HCT116 (cell line): ENCODE measurements around the gene CDR2. TPM values are rescaled to one million over a fixed set of nuclear protein-coding genes. Genes with fewer than 3 reads are reported as not detected.

Experiments
- ATAC-seq: fragments of 200-7000 bp; cut with Tn5 transposase; 2 replicates; pipeline ENCODE4 v1.9.1; 2020; ENCODE audit warnings: mild to moderate bottlenecking, moderate library complexity
- BruUV-seq: library from RNA; stranded (reverse); fragments of 400-500 nt; replicated peaks from 2 replicates; lab custom pipeline; 2021; lab: Mats Ljungman, UMichigan
- CTCF ChIA-PET: fragments of 300-600 bp; sonication (Branson Sonifier 250); formaldehyde crosslinking; loops from one replicate; lab custom pipeline; 2021; ENCODE audit warnings: antibody characterized with exemption; lab: Charles Lee
- POLR2A ChIA-PET: fragments of 300-600, 350-600 bp; sonication (Branson Sonifier 250); formaldehyde crosslinking; loops from one replicate; lab custom pipeline; 2021; ENCODE audit warnings: antibody characterized with exemption; lab: Charles Lee
- RAD21 ChIA-PET, 2 experiments: fragments of 300-600 bp; sonication (Branson Sonifier 250); formaldehyde crosslinking; loops; one replicate each; lab custom pipeline; 2023; ENCODE audit warnings: low total read pairs in 2 of 2; ENCODE audit not compliant: uncharacterized antibody in 2 of 2, unreplicated experiment in 2 of 2, low non-redundant PET in 1 of 2; lab: Charles Lee
- DNase-seq: peaks from one replicate; pipeline ENCODE4 v3.0.0-alpha.2; 2010; ENCODE audit warnings: low read depth, low spot score
- H2AFZ ChIP-seq: fragments of 200-600 bp; shearing (Covaris generic), sonication (generic); 2 replicates; pipeline ENCODE4 v1.6.1; 2017; ENCODE audit warnings: low read depth, mixed run types, mixed read lengths, antibody characterized with exemption, low read length; ENCODE audit not compliant: poor library complexity, severe bottlenecking
- H3K27ac ChIP-seq: 2 replicates; pipeline ENCODE4 v1.5.1; 2012; ENCODE audit warnings: low read depth, low read length
- H3K27me3 ChIP-seq: fragments of 200-600 bp; sonication (generic); 2 replicates; pipeline ENCODE4 v1.6.1; 2016; ENCODE audit warnings: mixed run types, low read length, mixed read lengths; ENCODE audit not compliant: insufficient read depth
- H3K36me3 ChIP-seq, 2 experiments: fragments of 200-500 bp in 1 of 2; fragments of 200-600 bp in 1 of 2; sonication (Bioruptor generic) in 1 of 2; sonication (generic) in 1 of 2; 2 replicates each; pipeline versions ENCODE4 v1.5.1 to v1.6.1; 2014 to 2016; ENCODE audit warnings: low read length in 2 of 2, inconsistent platforms in 1 of 2, mixed read lengths in 1 of 2, mixed run types in 1 of 2; ENCODE audit not compliant: insufficient read depth in 2 of 2, control insufficient read depth in 1 of 2
- H3K4me1 ChIP-seq, 2 experiments: fragments of 200-600 bp in 1 of 2; sonication (generic) in 1 of 2; 2 replicates each; pipeline versions ENCODE4 v1.5.1 to v1.6.1; 2012 to 2017; ENCODE audit warnings: low read length in 2 of 2, inconsistent platforms in 1 of 2, mild to moderate bottlenecking in 1 of 2, mixed read lengths in 1 of 2, mixed run types in 1 of 2, moderate library complexity in 1 of 2; ENCODE audit not compliant: insufficient read depth in 2 of 2, control insufficient read depth in 1 of 2
- H3K4me2 ChIP-seq: fragments of 200-600 bp; sonication (generic); 2 replicates; pipeline ENCODE4 v1.6.1; 2017; ENCODE audit warnings: mixed run types, low read length, mixed read lengths
- H3K4me3 ChIP-seq, 2 experiments: fragments of 200-600 bp in 1 of 2; sonication (generic) in 1 of 2; replicated peaks in 1 of 2; 2 replicates each; pipeline ENCODE4 v1.5.1; 2011 to 2016; ENCODE audit warnings: low read length in 2 of 2, control low read depth in 1 of 2, low read depth in 1 of 2, mild to moderate bottlenecking in 1 of 2, mixed read lengths in 1 of 2, mixed run types in 1 of 2
- H3K79me2 ChIP-seq: fragments of 200-600 bp; sonication (generic); 2 replicates; pipeline ENCODE4 v1.6.1; 2017; ENCODE audit warnings: mild to moderate bottlenecking, mixed run types, low read length, moderate library complexity, mixed read lengths; ENCODE audit not compliant: insufficient read depth
- H3K9ac ChIP-seq: fragments of 200-600 bp; sonication (generic); 2 replicates; pipeline ENCODE4 v1.6.1; 2016; ENCODE audit warnings: low read length, mixed read lengths
- H3K9me2 ChIP-seq: fragments of 200-600 bp; sonication (generic), shearing (Covaris generic); 2 replicates; pipeline ENCODE4 v1.6.1; 2017; ENCODE audit warnings: mixed run types, mild to moderate bottlenecking, moderate library complexity; ENCODE audit not compliant: insufficient read depth
- H3K9me3 ChIP-seq, 2 experiments: fragments of 200-500 bp in 1 of 2; fragments of 200-600 bp in 1 of 2; sonication (Bioruptor generic) in 1 of 2; sonication (generic) in 1 of 2; 2 replicates each; pipeline ENCODE4 v1.6.1; 2014 to 2017; ENCODE audit warnings: low read length in 2 of 2, mixed read lengths in 2 of 2, inconsistent platforms in 1 of 2, low read depth in 1 of 2, mild to moderate bottlenecking in 1 of 2, mixed run types in 1 of 2, moderate library complexity in 1 of 2; ENCODE audit not compliant: control insufficient read depth in 1 of 2, insufficient read depth in 1 of 2
- H4K20me1 ChIP-seq: fragments of 200-600 bp; sonication (generic), shearing (Covaris generic); 2 replicates; pipeline ENCODE4 v1.6.1; 2017; ENCODE audit warnings: mixed run types, mild to moderate bottlenecking, moderate library complexity; ENCODE audit not compliant: insufficient read depth
- CBX3 ChIP-seq: IDR thresholded peaks from 2 replicates; pipeline ENCODE4 v1.6.1; 2012; ENCODE audit warnings: low read depth
- CEBPB ChIP-seq: IDR thresholded peaks from 2 replicates; pipeline ENCODE4 v1.6.1; 2012; ENCODE audit warnings: low read depth
- CTCF ChIP-seq, 3 experiments: fragments of 200-600 bp in 1 of 3; sonication (generic) in 1 of 3; IDR thresholded peaks in 2 of 3; conservative IDR thresholded peaks in 1 of 3; 2 replicates each; pipeline ENCODE4 v1.5.1; 2012 to 2017; ENCODE audit warnings: low read depth in 2 of 3, low read length in 2 of 3, antibody characterized with exemption in 1 of 3, borderline replicate concordance in 1 of 3, control low read depth in 1 of 3, mild to moderate bottlenecking in 1 of 3, mixed read lengths in 1 of 3, mixed run types in 1 of 3, moderate library complexity in 1 of 3; ENCODE audit not compliant: insufficient read depth in 1 of 3
- ELF1 ChIP-seq: IDR thresholded peaks from 2 replicates; pipeline ENCODE4 v1.6.1; 2012; ENCODE audit warnings: low read depth, borderline replicate concordance
- EZH2 ChIP-seq: fragments of 200-600 bp; sonication (generic); IDR thresholded peaks from 2 replicates; pipeline ENCODE4 v1.6.1; 2017; ENCODE audit warnings: antibody characterized with exemption, mixed run types
- FOSL1 ChIP-seq: IDR thresholded peaks from 2 replicates; pipeline ENCODE4 v1.6.1; 2012; ENCODE audit warnings: low read depth
- JUND ChIP-seq: IDR thresholded peaks from 2 replicates; pipeline ENCODE4 v1.6.1; 2012
- POLR2A ChIP-seq: IDR thresholded peaks from 2 replicates; pipeline ENCODE4 v1.7.0; 2011; ENCODE audit warnings: borderline replicate concordance; ENCODE audit not compliant: insufficient read depth, insufficient read length; ENCODE audit errors: extremely low read depth
- RAD21 ChIP-seq: IDR thresholded peaks from 2 replicates; pipeline ENCODE4 v1.6.1; 2012; ENCODE audit warnings: low read depth, mild to moderate bottlenecking
- SIN3A ChIP-seq: IDR thresholded peaks from 2 replicates; pipeline ENCODE4 v1.6.1; 2012; ENCODE audit warnings: low read depth
- SP1 ChIP-seq: IDR thresholded peaks from 2 replicates; pipeline ENCODE4 v1.6.1; 2012; ENCODE audit warnings: low read depth
- TCF7L2 ChIP-seq: IDR thresholded peaks from 2 replicates; pipeline ENCODE4 v1.7.0; 2011; ENCODE audit warnings: borderline replicate concordance, inconsistent platforms; ENCODE audit not compliant: insufficient read depth, insufficient read length; ENCODE audit errors: extremely low read depth
- YY1 ChIP-seq: IDR thresholded peaks from 2 replicates; pipeline ENCODE4 v1.6.1; 2011; ENCODE audit warnings: low read length, low read depth, moderate library complexity, mild to moderate bottlenecking; ENCODE audit not compliant: insufficient replicate concordance; ENCODE audit errors: extremely low read depth
- ZFX ChIP-seq: fragments of 450-650 bp; IDR thresholded peaks from 2 replicates; pipeline ENCODE4 v1.6.1; 2017
- ZNF274 ChIP-seq: fragments of 200-500 bp; sonication (Bioruptor generic); IDR thresholded peaks from 2 replicates; pipeline ENCODE4 v1.6.1; 2014; ENCODE audit warnings: mild to moderate bottlenecking, low read depth, low read length, inconsistent platforms
- intact Hi-C: fragments of 100-400 bp; cut with micrococcal nuclease; formaldehyde crosslinking; loops from 2 replicates; pipeline ENCODE4 v1.10.0; 2022
- total RNA-seq: library from RNA; stranded (reverse); gene quantifications from one replicate; pipeline ENCODE4 v1.2.1, GENCODE V29; 2021; ENCODE audit not compliant: unreplicated experiment
- TF ChIP-seq, protein P1 (sequence below): IDR thresholded peaks from 2 replicates; pipeline ENCODE4 v1.6.1; 2012
- TF ChIP-seq, protein P2 (sequence below): IDR thresholded peaks from 2 replicates; pipeline ENCODE4 v1.6.1; 2011; ENCODE audit warnings: mild to moderate bottlenecking, low read length, moderate library complexity; ENCODE audit not compliant: insufficient replicate concordance; ENCODE audit errors: extremely low read depth

Gene CDR2
- total RNA-seq, 1 experiment from 2014 or later, result 27.3 TPM

GRCh38 chr16:22413819-22414218 lies 39.4 kb upstream of the CDR2 start:
- POLR2A ChIA-PET, result no interaction called here
- Histone ChIP-seq H3K27ac (no peak overlapping the region), H3K9me2 (no peaks in the 10 kb centered on the region), H2AFZ (no peak overlapping the region), H3K4me3 (no peak overlapping the region), H3K79me2 (no peaks in the 10 kb centered on the region), H3K9ac (no peak overlapping the region), H3K4me2 (no peak overlapping the region), H4K20me1 (no peaks in the 10 kb centered on the region), H3K36me3 (no peaks in the 10 kb centered on the region), H3K4me1 (peaks cover 0 to 3% of the 10 kb centered on the region in 2 experiments; a peak in 1 of 4 replicates), H3K9me3 (no peaks in the 10 kb centered on the region), H3K27me3 (no peaks in the 10 kb centered on the region)
- intact Hi-C loops, result no loop called here
- DNase-seq, result no peak
- ATAC-seq, result no peak
- no peak for TF ChIP-seq RAD21
- no peak for TF ChIP-seq CTCF (IDR thresholded peaks at IDR 0.05 in 2 of 3, conservative IDR thresholded peaks at IDR 0.05 in 1 of 3; ENCODE audit: borderline replicate concordance in 1 of 3, insufficient read depth in 1 of 3, low read depth in 2 of 3, low read length in 2 of 3)
- no peak for TF ChIP-seq EZH2
- TF ChIP-seq, protein P1, sequence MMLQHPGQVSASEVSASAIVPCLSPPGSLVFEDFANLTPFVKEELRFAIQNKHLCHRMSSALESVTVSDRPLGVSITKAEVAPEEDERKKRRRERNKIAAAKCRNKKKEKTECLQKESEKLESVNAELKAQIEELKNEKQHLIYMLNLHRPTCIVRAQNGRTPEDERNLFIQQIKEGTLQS, result no peak
- no peak for TF ChIP-seq POLR2A
- TF ChIP-seq FOSL1, result no peak
- TF ChIP-seq, protein P2, sequence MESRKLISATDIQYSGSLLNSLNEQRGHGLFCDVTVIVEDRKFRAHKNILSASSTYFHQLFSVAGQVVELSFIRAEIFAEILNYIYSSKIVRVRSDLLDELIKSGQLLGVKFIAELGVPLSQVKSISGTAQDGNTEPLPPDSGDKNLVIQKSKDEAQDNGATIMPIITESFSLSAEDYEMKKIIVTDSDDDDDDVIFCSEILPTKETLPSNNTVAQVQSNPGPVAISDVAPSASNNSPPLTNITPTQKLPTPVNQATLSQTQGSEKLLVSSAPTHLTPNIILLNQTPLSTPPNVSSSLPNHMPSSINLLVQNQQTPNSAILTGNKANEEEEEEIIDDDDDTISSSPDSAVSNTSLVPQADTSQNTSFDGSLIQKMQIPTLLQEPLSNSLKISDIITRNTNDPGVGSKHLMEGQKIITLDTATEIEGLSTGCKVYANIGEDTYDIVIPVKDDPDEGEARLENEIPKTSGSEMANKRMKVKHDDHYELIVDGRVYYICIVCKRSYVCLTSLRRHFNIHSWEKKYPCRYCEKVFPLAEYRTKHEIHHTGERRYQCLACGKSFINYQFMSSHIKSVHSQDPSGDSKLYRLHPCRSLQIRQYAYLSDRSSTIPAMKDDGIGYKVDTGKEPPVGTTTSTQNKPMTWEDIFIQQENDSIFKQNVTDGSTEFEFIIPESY, result no peak
- TF ChIP-seq ZNF274, result no peak
- no peak for TF ChIP-seq ZFX
- TF ChIP-seq CBX3, result no peak
- no peak for TF ChIP-seq ELF1
- no peak for TF ChIP-seq SP1
- TF ChIP-seq TCF7L2, result no peak
- TF ChIP-seq SIN3A, result no peak
- no peak for TF ChIP-seq YY1
- TF ChIP-seq JUND, result no peak
- TF ChIP-seq CEBPB, result no peak
- no TSS peak for BruUV-seq
- RAD21 ChIA-PET, result no interaction called here
- CTCF ChIA-PET, result no interaction called here
